NCI-H1417 treated with DMSO at 0.1 percent for 48 hours (cell line): ENCODE results near the gene HNRNPM.
A peak's percentile ranks its signal among the peaks of the same experiment; 100 is the strongest.
"Not testable (repeated sequence)": the region's sequence is repeated elsewhere in the genome, so short reads cannot be mapped to it uniquely, and the experiment has no call there.

Experiments used
- DNase-seq: peaks from one replicate; lab custom pipeline; 2025; lab: John Stamatoyannopoulos, UW

HNRNPM gene

DNA sequence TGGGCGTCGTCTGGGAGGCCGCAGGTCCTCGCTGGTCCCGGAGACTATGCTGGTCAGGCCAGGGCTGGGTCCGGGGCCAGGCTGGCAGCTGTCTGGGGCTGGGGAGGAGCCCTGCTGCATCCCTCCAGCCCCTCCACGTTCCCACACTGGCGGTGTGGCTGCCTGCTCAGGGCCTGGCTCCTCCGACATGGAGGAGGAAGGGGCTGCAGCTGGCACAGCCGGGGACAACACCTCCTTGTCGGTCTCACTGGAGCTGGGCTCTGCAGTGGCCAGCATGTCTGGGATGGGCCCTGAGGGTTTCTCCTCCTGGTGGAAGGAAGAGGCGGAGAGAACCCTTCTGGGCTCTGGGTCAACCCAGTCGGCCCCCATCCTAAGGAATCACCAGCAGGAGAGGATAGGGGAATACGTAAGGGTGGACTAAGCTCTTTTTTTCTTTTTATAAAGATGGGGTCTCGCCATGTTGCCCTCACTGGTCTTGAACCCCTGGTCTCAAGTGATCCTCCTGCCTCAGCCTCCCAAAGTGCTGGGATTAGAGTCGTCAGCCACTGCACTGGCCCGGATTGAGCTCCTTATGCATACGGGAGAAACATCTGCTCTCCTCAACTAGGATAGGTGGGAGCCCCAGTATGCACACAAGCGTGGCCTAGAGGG, 68.4 kb downstream of the HNRNPM start:
- DNase-seq = no peak

DNA sequence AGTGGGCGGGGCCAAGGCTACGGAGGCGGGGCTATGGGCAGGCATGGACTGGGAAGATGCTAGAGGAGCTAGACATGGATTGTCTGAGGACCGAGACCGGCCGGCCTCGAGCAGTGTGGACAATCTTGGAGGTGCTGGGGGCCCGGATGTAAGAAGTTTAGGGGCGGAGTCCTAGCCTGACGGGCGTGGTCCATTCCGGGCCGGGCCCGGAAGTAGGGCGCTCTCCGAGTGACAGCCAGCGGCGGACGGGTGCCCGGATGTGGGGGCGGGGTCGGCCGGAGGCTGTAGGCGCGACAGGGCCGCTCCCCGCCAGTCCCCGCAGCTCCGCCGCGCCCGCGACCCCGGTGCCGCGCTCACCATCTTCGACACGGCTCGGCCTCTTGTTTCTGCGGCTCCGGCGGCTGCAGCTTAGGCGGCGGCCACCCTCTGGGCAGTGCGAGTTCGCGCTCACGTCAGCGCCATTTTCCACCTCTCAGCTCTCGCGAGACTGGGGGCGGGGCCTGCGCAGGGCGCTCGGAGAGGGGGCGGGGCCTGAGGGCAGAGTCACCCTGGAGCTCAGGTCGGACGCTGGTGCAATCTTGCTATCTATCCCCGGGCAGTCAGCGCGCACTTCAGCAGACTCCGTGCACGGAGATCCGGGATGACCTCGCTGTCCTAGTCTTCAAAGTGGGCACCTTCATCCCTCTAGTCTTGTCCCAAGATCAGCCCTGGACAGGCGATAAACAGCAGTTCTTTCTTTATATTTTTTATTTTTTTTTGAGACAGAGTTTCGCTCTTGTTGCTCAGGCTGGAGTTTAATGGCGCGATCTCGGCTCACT, 69.1 kb downstream of the HNRNPM start, which contains the start of gene ZNF414:
TSS of gene ZNF414 (minus strand) at position 481 of the 818 bp plus-strand sequence. CDS start at position 360, 121 bp downstream.
- peak; percentile 85 for DNase-seq

GRCh38 chr19:8514505-8515009, 69.8 kb downstream of the HNRNPM start:
- not testable (repeated sequence) for DNase-seq

GRCh38 chr19:8515317-8515716, 70.5 kb downstream of the HNRNPM start:
- DNase-seq = no peak

- no peak for DNase-seq
Observed at GRCh38 chr19:8517551-8518442, 73.0 kb downstream of the HNRNPM start.

- no peak for DNase-seq
Observed at GRCh38 chr19:8518536-8518935, 73.8 kb downstream of the HNRNPM start.

DNA sequence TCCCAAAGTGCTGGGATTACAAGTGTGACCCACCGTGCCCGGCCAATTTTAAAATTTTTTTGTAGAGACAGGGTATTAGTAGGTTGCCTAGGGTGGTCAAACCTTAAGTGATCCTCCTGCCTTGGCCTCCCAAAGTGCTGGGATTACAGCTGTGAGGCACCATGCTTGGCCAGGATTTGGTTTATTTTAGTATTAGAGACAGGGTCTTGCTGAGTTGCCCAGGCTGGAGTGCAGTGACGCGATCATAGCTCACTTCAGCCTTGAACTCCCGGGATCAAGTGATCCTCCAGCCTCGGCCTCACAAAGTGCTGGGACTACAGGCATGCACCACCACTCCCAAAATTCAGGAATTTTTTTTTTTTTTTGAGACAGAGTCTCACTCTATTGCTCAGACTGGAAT, 74.6 kb downstream of the HNRNPM start:
- no peak for DNase-seq

- no peak for DNase-seq
Observed at GRCh38 chr19:8525401-8525684, 80.6 kb downstream of the HNRNPM start.

DNA sequence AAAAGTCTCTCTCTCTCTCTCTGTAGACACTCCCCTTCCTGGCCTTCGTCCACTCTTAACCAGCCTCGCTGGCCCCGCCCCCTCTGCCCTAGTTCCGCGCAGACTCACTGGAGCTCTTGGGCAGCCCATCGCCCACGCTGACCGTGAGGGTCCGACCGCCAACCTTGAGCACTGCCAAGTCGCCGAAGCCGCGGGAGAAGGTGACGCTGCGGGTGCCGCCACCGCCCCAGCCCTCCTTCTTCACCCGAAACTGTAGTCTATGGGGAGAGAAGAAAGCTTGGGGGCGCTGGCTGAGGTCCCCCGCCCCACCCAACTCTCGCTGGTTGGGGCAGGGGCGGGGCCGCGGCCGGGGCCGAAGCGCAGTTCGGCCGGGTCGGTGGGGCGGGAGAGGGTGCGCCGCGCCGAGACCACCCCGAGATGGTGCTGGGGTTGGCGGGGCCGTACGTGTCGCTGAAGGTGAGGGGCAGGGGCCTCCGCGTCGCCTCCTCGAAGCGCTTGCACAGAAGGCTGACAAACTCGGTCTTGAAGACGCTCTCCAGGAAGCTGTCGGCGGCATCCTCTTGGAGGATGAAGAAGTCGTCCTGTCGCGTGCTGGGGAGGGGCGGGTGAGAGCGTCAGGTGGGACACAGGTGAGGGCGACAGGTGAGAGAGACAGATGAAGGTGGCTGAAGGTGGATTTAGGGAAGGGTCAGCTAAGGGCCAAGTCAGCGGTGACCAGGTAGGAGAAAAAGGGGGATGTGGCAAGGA, 81.7 kb downstream of the HNRNPM start:
- no peak for DNase-seq

- no peak for DNase-seq
Observed at GRCh38 chr19:8528500-8528899, 83.7 kb downstream of the HNRNPM start.

- no peak for DNase-seq
Observed at GRCh38 chr19:8529369-8530006, 84.7 kb downstream of the HNRNPM start.

- no peak for DNase-seq
Observed at GRCh38 chr19:8530061-8530679, 85.4 kb downstream of the HNRNPM start.

DNA sequence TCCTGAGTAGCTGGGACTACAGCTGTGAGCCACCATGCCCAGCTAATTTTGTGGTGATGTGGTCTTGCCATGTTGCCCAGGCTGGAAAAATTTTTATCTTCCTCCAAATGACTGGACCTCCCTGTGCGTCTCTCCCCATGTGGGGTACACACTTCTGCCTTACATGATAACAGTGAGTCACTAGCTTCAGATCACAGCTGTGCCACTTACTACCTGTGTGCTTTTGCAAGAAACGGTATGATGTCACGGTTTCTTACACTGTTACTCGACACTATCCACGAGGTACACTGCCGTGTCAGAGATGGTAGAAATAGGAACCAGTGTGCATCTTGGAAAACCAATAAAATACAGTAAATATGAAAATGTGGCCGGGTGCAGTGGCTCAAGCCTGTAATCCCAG, 86.7 kb downstream of the HNRNPM start:
- no peak for DNase-seq

DNA sequence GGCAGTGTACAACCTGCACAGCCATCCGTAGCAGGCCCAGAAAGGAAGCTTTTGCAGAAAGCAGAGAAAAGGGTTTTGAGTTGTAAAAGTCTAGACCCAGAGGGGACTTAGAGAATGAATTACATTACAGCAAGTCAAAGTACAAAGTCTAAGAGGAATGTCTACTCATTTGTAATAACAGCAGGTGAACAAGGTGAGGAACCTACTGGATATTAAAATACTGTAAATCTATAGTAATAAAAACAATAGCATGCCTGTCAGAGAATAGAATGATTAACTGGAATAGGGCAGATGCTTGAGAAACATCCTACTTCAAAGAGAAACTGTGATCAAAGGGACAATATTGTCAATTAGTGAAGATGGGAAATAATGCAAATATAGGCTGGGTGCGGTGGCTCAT, 87.5 kb downstream of the HNRNPM start:
- DNase-seq = no peak

DNA sequence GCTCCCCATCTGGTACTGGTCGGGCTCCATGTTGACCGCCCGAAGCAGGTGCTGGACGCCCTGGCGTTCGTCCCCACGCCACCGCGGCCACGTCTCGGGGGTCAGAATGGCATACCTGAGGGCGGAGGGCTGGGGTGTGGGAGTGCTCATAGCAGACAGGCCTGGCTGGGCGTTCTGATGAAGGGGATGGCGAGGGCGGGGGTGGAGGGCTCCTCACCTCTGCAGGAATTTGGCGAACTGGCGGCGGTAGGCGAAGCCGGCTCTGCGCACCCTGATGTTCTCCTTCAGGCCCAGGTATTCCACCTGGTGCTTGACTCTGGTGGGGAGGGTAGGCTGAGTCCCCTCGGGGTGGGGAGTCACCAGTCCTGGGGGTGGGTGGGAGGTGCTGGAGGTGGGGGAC, 91.5 kb downstream of the HNRNPM start:
- DNase-seq = no peak

GRCh38 chr19:8537099-8537498, 92.3 kb downstream of the HNRNPM start:
- DNase-seq = no peak
